CD4-positive, alpha-beta T cell treated with Interleukin-21 for 1 hour (primary cell): ENCODE measurements around the gene HTT.

Experiments used
- DNase-seq: peaks from one replicate; pipeline ENCODE4 v3.0.0-alpha.2; 2020

The HTT gene

DNA sequence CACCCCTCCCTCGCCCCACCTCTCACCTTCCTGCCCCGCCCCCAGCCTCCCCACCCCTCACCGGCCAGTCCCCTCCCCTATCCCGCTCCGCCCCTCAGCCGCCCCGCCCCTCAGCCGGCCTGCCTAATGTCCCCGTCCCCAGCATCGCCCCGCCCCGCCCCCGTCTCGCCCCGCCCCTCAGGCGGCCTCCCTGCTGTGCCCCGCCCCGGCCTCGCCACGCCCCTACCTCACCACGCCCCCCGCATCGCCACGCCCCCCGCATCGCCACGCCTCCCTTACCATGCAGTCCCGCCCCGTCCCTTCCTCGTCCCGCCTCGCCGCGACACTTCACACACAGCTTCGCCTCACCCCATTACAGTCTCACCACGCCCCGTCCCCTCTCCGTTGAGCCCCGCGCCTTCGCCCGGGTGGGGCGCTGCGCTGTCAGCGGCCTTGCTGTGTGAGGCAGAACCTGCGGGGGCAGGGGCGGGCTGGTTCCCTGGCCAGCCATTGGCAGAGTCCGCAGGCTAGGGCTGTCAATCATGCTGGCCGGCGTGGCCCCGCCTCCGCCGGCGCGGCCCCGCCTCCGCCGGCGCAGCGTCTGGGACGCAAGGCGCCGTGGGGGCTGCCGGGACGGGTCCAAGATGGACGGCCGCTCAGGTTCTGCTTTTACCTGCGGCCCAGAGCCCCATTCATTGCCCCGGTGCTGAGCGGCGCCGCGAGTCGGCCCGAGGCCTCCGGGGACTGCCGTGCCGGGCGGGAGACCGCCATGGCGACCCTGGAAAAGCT lies at the start of gene HTT, which contains the start of gene HTT-AS:
Gene HTT (plus strand): TSS at position 604 of the 768 bp plus-strand sequence. CDS start 145 bp downstream, at position 749.
Gene HTT-AS (minus strand): TSS at position 461 of the 768 bp plus-strand sequence.
- DNase-seq = peak; percentile 96

DNA sequence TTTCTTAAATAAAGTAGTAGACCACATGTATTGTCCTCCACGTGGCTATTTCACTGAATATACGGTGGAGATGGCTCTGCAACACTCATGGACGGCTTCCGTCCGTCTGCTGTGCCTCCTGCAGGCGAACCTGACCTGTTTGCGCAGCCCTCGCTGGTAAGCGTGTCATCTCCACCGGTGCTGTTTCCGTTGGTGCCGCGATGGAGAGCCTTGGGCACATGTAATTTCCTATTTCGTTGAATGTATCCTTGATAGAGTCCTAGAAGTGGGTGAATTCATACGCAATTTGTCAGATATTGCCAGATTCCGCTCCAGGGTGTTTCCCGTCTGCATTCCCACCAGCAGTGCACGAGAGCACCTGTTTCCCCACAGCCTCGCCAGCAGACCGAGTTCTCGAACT lies 48.6 kb upstream of the HTT start:
- DNase-seq = no peak

DNA sequence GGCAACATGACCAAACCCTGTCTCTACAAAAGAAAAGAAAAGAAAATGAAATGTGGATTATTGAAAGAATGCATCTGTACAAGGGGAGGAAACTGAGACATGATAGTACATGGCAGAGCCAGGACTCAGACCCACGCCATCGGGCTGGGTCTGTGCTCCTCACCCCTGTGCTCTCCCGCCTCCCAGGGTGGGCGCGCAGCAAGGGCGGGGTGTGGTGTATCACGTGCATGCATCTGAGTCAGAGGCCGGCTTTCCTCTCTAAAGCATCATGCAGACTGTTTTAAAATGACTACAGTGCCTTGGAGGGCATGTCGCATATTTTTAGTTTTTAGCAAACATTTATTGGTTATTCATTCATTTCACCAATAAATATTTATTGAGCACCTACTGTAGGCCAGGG lies 47.9 kb upstream of the HTT start:
- no peak for DNase-seq

DNA sequence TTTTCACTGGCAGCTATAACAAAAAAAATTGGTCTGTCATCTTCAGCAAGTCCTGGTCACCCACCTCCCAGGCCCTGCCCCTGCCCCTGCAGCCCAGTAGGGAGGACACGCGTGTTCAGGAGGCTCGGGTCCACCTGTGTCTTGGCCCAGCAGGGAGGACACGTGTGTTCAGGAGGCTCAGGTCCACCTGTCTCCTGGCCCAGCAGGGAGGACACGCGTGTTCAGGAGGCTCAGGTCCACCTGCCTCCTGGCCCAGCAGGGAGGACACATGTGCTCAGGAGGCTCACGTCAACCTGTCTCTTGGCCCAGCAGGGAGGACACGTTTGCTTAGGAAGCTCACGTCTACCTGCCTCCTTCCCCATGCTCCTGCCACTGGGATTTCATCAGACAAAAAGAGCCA lies 45.0 kb upstream of the HTT start:
- no peak for DNase-seq

DNA sequence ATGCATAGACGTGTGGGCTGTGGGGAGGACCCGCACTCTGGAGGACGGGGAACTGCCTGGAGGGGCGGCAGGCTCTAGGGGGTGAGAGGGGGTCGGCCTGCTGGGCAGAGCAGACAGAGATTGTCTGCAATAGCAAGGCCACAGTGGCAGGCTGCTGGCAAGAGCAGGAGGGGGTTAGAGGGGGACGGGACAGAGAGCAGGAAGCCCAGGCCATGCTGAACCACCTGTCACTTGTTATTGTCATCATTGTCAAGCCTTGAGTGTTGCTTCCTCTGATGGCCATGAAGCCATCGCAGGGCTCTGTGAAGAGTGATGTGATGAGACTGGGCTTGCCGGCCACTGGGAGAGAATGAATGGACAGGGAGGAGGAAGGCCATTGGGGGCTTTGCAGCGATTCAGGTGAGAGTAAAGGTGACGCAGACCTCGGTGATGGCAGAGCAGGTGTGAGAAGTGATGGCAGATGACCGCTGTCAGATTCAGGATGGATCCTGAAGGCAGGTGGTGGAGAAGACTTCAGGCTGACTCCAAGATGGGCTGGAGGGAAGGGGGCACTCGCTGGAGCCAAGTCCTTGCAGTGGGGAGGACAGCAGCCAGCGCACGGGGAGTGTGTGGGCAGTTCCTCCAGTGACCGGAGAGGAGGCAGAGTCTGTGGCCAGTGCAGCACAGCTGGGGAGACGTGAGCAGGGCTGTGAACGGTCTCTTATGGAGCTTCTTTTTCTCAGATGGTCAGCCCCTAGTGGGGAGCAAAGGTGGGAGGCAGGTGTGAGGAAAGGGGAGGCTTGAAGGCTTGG lies 43.7 kb upstream of the HTT start:
- no peak for DNase-seq

DNA sequence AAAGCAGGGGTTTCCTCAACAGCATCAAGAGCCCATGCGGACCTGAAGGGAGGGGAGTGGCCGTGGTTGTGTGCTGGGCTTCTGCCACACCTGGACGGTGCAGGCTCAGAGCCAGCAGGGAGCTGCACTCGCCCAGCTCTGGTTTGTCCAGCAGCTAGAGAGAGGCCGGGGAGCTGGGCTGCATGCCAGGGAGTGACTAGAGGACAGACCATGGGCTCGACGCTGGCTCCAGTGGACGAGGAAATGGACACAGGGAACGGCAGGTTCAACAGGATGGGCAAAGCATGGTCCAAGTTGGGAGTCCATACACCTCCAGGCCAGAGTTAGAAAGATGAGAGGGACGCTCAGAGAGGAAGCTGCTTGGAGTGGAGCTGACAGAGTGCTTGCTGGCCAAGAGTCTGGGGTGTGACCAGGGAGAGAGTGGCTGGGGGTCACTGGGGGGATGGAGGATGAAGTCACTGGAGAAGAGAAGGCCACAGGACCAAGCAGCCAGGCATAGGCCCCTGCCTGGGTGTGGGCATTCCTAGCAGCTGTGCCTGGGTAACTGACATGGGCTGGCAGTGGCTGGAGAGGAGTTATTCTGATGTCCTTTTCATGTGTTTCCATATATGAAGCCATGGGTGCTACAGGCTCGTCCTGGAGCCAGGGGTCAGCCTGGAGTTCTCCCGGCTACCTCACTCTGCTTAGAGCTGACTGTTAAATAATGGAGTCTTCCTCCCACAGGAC lies 43.0 kb upstream of the HTT start:
- DNase-seq = no peak

DNA sequence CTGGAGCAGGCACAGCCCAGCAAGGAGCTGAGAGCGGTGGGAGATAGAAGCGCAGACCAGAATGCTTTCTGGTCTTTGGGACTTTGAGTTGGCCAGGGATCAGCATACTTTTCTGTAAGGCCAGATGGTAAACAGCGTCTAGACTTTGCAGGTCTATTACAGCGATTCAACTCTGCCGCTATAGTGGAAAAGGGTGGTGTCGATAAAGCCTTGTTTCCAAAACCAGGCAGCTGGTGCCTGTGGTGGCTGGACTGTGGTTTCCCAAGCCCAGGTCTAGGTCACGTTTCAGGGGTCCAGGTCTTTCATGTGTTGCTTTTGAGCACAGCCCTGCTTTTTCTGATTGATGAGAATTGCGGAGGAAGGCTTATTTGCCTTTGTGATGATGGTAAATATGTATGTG lies 40.2 kb upstream of the HTT start:
- DNase-seq = no peak

DNA sequence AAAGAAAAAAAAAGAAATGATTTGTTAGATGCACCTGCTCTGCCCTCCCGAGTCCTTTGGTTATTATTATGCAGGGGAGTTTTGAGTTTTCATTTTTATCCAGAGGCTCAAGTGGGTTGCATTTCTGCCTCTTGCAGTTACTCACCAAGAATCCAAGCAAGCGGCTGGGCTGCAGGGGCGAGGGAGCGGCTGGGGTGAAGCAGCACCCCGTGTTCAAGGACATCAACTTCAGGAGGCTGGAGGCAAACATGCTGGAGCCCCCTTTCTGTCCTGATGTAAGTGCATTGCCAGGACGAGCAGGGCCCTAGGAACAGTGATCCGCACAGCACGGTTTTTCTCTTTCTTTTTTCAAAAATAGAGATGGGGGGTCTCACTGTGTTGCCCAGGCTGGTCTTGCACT lies 39.2 kb upstream of the HTT start:
- no peak for DNase-seq

DNA sequence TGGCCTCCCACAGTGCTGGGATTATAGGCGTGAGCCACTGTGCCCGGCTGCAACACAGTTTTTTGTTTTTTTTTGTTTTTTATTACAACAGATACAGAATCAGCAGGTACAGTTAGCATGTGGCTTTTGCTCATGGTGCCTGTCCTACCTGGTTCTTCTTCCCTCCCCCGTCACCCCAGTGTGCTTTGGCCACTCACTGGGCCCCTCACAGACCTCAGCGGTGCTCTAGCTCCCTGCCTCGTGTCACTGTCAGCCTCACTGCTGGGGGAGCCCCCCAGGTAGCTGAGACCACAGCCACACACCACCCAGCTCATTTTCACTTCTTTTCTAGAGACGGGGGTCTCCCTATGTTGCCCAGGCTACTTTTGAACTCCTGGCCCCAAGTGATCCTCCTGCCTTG lies 38.8 kb upstream of the HTT start:
- no peak for DNase-seq

DNA sequence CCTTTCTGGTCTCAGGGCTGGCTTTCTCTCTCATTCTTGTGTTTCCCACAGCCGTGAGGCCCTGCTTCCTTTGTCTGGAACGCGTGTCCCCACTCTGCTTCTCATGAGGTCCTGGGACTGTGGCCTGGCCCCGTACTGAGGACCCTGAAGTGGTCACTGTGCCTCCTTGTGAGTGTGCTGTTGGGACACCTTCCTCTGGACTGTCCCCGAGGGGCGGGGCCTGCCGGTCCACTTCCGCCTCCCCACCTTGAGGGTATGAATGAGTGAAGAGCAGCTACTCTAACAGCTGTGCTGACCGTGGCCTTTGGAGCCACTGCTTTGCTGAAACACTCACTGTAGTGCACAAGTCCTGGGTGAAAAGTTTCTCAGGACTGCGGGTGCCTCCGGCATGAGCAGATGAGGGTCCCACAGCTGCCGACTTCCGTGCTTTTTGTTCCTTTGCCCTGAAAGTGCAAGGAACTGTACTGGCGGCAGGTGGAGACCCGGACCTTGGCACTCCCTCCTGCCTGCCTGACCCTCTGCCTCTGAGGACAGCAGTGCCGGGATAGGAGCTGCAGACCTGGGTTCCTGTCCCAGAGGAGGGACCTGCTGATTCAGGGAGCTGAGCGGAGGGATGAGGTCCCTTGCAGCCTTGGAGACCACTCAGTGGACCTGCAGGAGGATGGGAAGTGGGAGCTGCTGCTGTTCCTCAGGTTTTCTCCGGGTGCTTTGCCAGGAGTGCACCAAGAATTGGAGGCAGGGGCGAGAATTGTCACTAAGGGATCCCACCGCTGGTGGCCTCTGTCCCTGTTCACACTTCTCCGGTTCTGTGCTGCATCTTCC lies 38.1 kb upstream of the HTT start:
- DNase-seq = no peak

DNA sequence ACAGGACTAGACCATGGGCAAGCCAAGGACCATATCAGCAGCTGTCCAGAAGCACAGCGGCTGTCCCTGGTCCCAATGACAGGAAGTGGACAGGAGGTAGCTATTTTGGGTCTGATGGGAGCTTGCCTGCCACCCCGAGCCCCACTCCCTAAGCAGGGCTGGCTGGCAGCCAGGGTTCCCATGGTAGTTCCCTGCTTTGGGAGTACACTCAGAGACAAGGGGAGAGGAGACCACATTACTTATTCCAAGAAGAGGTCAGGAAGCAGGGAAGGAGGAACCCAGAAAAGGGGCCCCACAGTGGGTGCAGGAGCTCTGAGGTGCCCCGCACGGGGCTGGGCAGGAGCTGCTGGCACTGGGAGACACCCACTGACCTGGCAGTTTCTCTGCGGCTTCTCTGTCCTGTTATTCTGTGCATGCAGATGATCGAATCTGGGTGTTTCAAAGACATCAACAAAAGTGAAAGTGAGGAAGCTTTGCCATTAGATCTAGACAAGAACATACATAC lies 36.5 kb upstream of the HTT start:
- peak; percentile 16 for DNase-seq

DNA sequence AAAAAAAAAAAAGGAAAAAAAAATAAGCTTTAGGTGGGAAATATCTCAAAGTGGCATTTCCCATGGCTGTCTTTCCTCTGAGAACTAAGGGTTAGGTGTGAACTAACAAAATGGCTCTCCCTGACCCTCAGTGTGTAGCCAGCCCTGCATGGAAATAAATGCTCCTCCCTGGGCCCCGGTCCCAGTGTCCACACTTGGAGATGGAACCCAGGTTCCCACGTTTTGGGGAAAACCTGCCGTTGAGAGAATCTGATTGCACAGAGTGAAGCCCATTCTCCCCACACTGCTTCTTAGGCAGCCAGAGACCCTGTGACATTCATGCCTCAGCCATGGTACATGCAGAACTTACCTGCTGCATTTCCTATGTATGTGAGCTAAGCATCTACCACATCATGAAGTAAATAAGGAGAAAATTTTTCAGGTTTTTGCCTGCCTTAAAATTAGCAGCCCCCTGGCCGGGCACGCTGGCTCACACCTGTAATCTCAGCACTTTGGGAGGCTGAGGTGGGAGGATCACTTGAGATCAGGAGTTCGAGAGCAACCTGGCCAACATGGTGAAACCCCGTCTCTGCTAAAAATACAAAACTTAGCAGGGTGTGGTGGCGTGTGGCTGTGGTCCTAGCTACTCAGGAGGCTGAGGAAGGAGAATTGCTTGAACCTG lies 34.6 kb upstream of the HTT start:
- no peak for DNase-seq

DNA sequence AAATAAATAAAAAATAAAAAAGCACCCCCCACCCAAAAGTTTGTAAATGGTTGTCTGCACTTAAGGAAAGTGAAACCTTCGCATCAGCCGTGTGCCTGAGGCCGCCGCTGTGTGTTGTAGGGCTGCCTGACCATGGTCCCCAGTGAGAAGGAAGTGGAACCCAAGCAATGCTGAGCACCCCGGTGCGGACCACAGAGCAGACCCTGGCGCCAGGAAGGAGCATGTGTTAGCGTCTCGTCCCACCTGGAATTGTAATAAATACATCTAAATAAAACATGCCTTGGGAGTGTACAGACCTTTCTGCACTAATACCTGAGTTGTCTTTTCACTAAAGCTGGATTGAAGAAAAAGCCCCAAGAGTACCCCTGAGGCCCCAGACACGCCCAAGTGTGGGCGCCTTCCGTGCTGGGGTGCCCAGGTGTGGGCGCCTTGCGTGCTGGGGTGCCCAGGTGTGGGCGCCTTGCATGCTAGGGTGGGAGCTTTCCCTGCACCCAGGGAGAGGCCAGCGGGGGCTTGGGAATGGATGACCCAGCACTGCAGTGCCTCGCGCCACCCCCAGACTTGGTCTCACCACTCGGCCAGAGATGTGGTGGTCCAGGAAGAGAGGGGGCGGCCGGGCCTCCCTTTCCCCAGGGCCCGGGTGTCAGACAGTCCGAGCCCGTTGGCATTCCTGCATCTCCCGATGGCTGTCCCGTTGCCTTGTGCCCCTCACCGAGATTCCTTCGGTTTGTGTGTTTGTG lies 33.9 kb upstream of the HTT start:
- DNase-seq = no peak

DNA sequence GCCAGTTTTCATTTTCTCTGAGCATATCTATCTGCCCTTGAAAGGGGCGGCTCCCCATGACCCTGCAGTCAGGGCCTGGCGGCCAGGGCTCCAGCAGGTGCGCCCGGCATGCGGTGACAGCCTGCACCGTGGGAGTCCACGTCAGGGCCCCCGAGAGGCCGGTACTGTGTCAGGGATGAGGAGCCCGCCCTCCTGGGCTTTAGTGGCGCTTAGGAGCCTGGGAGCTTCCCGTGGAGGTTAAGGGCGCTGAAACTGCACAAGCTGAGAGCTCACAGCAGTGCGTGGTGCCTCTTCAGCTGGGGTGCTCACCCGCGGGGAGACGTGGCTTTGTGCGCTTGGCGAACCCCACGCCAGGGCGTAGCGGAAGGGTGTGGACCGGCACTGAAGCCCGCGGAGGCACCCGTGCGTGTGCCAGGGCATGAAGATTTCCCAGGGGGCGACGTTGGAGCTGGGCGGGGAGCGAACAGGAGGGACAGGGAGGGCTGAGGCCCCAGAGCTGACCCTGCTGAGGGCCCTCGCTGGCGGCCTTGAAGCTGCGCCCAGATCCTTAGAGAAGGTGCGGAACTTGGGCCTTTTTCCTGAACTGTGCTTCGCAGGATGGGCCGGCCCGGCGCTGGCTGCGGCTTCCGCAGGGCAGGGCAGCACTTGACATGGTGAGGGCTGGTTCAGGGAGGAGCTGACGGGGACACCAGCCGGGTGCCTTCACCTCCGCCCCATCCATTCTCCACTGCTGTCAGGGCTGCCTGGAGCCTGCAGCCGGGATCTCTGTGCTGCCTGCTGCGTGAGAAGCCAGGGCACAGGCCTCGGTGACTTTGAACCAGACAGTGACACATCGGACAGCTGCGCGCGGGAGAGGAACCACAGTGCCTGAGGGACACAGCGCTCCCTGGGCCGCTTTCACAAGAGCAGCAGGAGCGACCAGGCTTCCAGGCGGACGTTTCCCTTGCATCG lies 33.0 kb upstream of the HTT start:
- peak; percentile 52 for DNase-seq

DNA sequence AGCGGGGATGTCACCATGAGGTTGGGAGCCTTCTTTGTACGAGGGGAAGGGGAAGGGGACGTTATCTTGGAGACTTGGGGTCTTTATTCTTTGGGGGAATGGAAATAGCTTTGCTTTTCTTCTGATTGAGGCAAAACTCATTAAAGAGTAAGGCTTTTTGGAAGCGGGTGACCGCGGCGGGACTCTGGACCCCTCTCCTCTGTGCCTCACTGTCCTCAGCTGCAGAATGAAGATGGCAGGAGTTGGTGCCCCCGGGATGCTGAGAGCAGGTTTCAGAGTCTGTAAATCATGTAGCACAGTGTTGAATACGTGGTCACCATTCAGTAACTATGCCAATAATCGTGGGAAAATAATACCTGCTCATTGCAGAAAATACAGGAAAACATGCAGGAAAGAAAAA lies 32.3 kb upstream of the HTT start:
- no peak for DNase-seq

DNA sequence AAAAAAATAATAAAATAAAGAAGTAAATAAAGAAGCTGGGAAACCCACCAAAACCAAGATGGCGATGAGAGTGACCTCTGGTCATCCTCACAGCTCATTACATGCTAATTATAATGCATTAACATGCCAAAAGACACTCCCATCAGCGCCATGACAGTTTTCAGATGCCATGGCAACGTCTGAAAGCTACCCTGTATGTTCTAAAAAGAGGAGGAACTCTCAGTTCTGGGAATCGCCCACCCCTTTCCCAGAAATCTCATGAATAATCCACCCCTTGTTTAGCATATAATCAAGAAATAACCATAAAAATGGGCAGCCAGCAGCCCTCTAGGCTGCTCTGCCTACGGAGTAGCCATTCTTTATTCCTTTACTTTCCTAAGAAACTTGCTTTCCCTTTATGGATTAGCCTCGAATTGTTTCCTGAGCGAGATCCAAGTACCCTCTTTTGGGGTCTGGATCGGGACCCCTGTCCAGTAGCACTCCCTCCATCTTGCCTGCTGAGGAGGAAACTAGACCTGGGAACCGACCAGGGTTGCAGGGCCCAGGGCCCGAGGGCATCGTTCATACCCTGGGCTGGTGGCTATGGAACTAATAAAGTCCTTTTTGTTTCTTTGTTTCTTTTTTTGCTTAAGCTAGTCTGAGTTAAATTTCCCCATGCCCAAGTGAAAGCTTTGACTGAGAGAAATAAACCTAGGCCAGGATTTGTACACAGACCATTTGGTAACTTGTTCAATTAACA lies 31.0 kb upstream of the HTT start:
- no peak for DNase-seq

DNA sequence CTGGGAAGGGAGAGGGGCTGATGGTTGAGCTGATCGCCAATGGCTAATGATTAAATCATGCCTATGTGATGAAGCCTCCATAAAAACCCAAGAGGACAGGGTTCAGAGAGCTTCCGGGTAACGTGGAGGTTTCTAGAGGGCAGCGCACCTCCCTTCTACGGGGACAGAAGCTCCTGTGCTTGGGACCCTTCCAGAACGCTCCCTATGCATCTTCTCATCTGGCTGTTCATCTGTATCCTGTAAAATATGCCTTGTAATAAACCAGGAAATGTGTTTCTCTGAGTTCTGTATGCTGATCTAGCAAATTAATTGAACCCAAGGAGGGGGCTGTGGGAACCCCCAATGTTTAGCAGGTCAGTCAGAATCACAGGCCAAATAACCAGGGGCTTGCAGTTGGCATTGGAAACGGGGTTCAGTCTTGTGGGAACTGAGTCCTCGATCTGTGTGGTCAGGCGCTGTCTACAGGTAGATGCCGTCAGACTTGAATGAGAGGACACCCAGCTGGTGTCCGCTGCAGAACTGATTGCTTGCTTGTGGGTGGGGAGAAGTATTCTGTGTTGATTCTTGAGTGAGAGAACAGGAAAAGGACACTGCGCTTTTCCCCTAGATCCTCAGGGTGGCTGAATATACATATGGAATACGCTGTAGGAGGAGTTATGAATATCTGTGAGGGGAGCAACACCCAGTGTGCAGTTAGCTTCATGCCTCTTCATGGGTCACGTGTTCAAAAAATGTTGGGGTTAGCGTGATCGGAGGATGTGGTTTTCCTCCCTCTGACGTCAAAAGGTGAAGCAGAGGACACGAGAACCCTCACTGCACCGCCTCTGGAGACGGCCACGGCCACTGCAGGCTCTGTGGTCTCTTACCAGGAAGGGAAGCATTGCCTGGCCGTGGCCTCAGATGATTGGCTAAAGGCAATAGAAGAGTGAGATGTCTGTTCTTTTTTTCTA lies 29.3 kb upstream of the HTT start:
- peak; percentile 88 for DNase-seq

DNA sequence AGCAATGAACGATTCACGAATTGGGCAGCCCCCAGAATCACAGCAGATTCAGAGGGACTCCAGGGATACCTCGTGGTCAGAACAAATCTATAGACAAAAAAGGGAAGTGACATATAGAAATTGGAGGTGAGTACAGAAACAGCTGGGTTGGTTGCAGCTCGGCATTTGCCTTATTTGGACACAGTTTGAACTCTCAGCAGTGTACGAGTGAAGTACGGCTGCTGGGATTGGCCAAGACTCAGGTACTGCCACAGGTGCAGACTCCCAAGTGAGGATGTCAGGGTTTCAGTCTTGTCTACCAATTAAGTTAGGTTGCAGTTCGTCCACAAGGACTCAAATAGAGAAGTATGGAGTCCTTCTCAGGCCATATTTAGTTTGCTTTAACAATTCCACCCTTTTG lies 28.3 kb upstream of the HTT start:
- DNase-seq = no peak
